NCI-H2196 treated with DMSO at 0.1 percent for 48 hours (cell line): ENCODE measurements around the gene GXYLT2.

ENCODE experiments used
- DNase-seq: peaks from one replicate; lab custom pipeline; 2025; ENCODE audit not compliant: unreplicated experiment; lab: John Stamatoyannopoulos, UW

The GXYLT2 gene

DNA sequence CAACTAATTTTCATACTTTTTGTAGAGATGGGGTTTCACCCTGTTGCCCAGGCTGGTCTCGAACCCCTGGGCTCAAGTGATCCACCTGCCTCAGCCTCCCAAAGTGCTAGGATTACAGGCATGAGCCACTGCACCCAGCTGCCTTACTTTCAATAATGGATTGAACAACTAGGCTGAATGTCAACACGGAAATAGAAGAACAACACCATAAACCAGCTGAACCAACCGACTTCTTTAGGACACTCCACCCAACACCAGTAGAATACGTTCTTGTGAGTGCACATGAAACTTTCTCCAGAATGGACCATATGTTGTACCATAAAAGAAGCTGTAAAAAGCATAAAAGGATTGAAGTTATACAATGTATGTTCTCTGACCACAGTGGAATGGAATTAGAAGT, 42.9 kb downstream of the GXYLT2 start:
- no peak for DNase-seq

DNA sequence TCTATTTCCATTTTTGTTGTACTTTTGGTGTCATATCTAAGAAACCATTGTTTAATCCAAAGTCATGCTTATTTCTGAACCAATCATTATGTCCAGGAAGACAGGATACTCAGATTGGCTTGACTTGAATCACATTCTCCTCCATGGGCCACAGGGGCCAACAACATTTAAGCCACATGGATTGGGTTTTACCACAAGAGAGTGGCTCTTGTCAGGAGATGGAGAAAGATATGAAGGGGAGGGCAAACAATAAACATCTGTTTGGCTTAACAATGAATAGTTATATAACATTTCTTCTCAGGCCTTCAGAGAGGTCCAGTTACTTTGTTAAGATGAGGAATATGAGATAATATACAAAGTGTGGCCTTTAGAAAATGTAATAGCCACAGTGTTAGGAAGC, 44.6 kb downstream of the GXYLT2 start:
- DNase-seq, result no peak

- peak; percentile 36 for DNase-seq
Measured at GRCh38 chr3:72938471-72939265, 50.8 kb downstream of the GXYLT2 start.

- no peak for DNase-seq
Measured at GRCh38 chr3:72941245-72941644, 53.4 kb downstream of the GXYLT2 start.

- DNase-seq, result no peak
Measured at GRCh38 chr3:72942427-72942826, 54.6 kb downstream of the GXYLT2 start.

GRCh38 chr3:72944696-72945095, 56.9 kb downstream of the GXYLT2 start:
- DNase-seq, result no peak

- DNase-seq, result no peak
Measured at GRCh38 chr3:72947715-72948490, 60.1 kb downstream of the GXYLT2 start.

- no peak for DNase-seq
Measured at GRCh38 chr3:72949016-72949415, 61.2 kb downstream of the GXYLT2 start.

DNA sequence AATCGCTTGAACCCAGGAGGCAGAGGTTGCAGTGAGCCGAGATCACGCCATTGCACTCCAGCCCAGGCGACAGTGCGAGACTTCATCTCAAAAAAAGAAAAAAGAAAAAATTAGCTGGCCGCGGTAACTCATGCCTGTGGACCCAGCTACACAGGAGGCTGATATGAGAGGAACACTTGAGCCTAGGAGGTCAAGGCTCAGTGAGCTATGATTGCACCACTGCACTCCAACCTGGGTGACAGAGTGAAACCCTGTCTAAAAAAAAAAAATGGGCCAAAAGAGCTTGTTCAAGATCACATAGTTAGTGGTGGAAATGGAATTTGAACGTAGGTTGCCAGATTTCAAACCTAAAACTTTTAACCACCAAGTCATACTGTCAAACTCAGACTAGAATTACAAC, 62.5 kb downstream of the GXYLT2 start:
- DNase-seq, result no peak

GRCh38 chr3:72950801-72951200, 63.0 kb downstream of the GXYLT2 start:
- no peak for DNase-seq

- no peak for DNase-seq
Measured at GRCh38 chr3:72951259-72951722, 63.4 kb downstream of the GXYLT2 start.

DNA sequence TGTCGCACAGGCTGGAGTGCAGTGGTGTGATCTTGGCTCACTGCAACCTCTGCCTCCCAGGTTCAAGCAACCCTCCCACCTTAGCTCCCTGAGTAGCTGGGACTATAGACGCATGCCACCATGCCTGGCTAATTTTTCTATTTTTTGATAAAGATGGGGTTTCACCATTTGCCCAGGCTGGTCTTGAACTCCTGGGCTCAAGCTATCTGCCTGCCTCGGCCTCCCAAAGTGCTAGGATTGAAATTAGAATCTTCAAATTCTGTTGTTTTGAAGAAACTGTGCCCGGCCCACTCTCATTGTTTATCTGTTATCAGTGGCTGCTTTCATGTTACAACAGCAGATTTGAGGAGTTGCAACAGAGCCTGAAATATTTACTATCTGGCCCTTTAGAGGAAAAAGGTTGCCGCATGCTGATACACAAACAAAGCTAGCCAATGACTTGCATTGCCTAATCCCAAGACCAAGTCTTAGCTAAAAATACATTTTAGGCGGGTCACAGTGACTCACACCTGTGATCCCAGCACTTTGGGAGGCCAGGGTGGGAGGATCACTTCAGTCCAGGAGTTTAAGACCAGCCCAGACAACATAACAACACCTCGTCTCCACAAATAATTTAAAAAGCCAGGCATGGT, 65.6 kb downstream of the GXYLT2 start:
- no peak for DNase-seq

DNA sequence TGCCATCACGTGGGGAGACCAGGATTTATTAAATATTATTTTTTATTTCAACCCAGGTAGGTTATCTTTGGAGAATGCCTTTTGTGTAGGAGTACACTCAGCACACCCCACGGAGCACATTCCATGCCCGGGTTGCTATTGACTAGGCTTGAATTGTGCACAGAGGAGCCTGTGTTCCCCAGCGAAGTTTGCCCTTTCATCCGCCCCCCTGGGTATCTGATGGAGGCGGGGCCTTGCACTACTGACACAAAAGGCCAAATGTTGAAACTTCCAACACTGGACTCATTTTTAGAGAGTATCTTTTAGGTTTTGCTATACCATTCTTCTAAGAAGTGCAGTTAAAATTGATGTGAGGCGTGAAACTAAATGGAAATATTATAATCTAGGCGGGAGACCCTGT, 69.5 kb downstream of the GXYLT2 start:
- DNase-seq, result no peak

DNA sequence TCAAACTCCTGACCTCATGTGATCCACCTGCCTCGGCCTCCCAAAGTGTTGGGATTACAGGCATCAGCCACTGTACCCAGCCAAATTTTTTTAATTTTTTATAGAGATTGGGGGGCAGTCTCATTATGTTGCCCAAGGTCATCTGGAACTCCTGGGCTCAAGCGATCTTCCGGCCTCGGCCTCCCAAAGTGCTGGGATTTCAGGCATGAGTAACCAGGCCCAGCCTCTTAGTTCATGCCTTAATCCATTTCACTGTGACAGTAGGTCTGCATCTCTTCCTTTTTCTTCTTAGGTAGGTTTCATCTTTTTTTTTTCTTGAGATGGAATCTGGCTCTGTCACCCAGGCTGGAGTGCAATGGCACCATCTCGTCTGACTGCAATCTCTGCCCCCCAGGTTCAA, 71.5 kb downstream of the GXYLT2 start:
- no peak for DNase-seq

- no peak for DNase-seq
Measured at GRCh38 chr3:72960812-72961518, 73.1 kb downstream of the GXYLT2 start.

DNA sequence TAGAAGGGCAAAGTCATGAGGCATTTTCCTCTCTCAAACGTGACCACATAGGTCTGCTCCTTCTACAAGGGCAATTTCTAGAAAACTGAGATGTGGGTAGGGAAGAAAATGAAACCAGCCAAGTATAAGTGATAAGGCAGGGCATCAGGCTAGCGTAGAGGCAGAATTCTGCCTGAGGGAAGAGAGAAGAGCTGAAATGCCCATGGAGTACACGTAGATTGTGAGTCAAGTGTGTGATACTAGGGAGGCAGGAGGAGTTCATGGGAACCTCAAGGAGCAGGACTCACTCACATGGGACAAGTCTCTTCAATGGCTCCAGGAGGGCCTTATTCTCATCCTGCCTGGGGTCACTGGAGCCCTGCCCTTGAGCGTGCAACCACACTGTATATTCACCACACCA, 73.9 kb downstream of the GXYLT2 start:
- no peak for DNase-seq

DNA sequence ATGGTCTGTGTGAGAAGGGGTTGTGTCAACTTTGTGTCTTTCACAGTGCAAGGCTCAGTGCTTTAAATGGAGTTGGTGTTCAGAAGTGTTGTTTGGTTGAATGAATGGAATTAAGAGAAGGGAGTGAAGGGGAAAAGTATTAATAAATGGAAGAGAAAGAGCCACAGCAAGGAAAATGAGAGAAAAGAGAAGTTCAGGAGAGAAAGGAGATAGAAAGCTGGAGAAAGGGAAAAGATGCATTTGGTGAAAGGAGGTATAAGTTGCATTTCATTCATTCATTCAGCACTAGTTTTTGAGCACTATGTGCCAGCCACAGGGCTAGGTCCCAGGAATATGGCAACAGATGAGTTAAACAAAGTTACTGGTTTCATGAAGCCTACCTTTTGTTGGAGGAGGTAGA, 74.5 kb downstream of the GXYLT2 start:
- DNase-seq, result no peak

DNA sequence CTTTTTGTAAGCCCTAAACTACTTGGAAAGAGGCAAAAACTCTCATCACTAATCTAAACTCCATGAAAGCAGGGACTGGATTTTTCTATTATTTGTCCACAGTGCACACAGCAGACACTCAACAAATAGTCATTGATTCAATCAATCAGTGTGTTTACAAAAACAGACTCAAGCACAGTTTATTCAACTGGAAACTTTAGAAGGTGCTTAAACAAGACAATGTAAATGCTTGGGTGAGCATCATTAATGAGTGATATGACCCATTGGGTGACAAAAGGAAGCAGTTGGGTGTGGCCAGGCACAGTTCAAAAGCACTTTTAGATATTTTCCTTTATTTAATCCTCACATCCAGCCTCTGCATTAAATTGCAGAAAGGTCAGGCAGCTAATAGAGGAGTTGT, 76.8 kb downstream of the GXYLT2 start:
- DNase-seq, result no peak

DNA sequence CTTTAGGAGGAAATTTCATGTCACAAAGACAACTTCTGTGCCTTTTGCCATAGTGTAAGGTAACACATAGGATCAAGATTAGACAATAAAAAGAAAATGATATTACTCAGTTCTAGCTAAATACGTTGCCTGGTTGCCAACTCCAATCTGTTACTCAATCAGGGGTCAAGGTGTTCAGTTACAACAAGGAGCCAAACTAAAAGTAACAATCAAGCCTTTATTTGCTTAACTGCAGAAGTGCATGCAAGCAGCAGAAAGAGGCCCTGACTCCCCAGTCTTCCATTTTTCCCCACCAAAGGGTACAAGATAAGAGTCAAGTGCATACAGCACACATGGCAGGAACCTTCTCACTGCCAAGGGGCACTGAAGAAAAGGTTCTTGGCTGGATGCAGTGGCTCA, 80.4 kb downstream of the GXYLT2 start:
- DNase-seq, result no peak

GRCh38 chr3:72969766-72970165, 81.9 kb downstream of the GXYLT2 start:
- DNase-seq, result no peak

DNA sequence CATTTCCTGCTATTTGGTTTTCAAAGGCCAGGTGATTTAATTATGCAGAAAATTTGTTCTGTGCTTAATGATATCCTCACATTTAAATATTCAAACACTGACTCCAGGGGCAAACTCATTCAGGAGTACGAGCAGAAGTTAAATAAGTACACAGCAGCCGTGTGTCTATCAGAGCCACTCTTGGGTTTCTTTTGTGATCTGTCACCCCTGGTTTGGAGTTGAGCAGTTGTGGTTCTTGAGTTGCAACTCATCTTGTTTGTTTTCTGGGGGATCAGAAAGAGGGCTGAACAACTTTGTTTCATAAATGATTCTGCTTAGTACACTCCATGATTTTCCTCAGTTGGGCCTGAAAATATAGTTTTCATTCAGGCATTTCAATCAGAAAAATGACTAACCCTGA, 83.1 kb downstream of the GXYLT2 start:
- no peak for DNase-seq
